Hematopoietic multipotent progenitor cell treated with erythropoietin and hydrocortisone succinate and interleukin-3 and kit ligand, for 17 days (in vitro differentiated cells): Measurements from ENCODE around the gene FAM163B.

ENCODE experiments used
- DNase-seq: peaks from one replicate; pipeline ENCODE4 v3.0.0-alpha.2; 2015; ENCODE audit warnings: low spot score

Gene FAM163B

DNA sequence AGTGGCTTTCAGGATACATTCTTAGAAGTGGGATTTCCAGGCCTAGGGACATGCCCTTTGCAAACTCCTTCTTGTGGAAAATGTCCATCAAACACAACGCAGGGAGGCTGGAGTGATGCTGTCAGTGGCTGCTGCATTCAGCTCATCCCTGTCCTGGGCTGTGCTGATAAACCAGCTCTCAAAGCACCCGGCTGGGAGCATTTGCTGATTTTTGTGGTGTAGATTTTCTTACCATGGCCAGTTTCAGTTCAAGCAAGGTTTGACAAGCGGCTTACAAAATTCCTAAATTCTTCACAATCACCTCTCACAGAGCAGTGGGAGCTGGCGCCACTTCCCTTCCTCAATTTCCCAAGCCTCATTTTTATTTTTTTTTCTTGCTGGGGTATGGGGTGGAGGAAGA is 28.2 kb downstream of the FAM163B start:
- no peak for DNase-seq

DNA sequence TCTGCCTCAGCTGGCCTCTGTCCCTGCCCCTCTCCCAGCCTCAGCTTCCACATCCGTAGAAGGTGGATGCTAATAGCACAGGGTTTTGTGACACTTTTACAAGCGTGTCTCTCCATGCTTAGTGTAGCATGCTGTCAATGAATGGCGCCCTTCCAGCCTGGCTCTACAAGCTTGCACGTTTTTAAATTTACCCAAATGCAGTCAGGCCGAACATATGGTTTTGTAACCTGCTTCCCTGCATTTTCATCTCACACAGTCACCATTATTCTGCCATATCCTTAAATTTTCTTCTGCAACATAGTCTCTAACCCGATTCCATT is 28.8 kb downstream of the FAM163B start:
- DNase-seq: no peak

GRCh38 chr9:133579601-133580418 is 29.4 kb downstream of the FAM163B start:
- DNase-seq: no peak

DNA sequence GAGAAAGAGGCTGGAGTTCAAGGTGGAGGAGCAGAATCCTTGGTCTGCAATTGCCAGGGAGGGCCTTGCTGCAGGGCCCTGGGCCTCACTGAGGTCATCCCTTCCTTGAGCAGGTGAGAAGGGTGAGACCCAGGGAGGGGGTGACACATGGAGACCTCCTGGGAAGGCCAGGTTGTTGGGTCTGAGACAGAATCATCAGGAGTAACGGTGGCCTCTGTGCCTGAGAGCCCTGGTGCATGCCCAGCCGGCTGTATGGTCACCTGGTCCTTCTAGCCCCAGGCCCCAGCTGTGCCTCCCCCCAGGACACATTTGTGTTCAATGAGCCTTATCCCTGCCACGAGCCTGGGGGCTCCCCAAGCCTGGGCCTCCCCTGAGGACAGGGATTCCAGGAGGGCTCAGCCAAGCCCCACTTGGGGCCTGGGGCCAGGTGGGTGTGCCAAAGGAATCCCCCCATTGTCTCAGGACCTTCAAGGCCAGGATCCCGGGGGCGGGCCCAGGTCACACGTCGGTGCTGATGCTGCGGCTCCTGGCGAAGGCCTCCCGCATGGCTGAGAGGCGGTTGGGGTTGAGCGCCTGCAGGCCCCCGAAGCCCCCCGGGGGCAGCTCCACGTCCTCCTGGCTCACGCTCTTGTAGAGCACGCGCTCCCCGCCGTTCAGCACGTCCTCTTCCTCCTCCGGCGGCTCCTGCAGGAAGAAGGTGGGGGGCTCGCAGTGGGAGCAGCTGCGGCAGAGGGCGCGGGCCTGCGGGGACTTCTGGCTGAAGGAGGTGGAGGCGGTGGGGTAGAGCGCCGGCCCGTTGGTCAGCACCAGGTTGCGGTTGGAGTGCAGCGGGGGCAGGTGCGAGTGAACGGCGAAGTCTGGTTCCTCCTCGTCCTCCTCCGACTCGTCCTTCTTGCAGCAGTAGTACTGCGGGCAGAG is 30.4 kb downstream of the FAM163B start:
- DNase-seq: no peak

DNA sequence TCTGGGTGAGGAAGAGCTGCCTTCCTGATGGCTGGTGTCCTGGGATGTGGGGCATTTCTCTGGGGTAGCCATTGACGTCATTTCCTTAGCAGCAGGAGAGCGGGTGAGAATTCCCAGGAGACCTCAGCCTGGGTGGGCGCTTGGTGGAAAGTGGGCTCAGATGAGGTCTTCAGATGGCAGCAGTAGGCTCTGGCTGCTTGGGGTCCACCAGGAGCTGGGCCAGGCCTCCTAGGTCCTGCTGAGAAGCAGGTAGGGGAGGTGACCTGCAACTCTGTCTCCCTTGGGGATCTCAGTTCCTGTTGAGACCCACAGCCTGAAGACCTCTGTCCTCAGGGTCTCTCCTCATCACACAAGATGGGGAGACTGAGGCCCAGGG is 31.5 kb downstream of the FAM163B start:
- DNase-seq: no peak

- DNase-seq: no peak
Observed at GRCh38 chr9:133576875-133577736, 32.1 kb downstream of the FAM163B start.

DNA sequence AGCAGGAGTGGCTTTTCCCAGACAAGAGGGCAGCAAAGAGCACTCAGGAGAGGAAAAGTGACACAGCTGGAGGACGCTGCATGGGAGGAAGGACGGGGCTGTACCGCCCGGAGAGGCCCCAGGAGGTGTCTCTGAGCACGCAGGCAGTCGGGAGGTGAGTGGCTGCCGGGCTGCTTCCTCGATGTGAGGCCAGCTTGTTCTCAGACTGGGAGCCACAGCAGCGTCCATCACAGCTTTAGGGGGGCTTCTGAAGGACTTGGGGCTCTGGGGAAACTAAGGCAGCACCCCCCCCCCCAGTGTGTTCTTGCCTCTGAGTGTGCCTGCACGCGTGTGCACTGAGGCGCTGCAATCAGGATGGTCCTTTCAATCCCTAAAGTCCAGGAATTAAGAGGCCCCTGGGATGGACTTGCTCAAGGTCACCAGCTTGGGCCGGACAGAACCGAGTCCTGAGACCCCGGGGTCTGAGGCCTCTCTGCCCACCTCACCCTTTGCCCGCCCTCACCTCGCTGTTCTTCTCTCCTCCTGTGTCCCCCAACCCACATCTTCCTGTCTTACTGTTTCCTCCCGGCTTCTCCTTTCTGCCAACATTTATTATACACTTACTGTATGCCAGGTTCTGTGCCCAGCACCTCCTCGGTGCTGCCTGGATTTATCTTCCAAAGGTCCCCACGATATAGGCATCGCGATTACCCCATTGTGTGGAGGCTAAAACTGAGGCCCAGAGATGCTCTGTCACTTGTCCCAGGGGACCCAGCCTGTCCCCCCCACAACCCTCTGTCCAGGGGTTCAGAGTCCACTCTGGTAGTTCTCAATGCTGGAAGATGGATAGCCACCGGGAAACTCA is 32.9 kb downstream of the FAM163B start:
- no peak for DNase-seq

DNA sequence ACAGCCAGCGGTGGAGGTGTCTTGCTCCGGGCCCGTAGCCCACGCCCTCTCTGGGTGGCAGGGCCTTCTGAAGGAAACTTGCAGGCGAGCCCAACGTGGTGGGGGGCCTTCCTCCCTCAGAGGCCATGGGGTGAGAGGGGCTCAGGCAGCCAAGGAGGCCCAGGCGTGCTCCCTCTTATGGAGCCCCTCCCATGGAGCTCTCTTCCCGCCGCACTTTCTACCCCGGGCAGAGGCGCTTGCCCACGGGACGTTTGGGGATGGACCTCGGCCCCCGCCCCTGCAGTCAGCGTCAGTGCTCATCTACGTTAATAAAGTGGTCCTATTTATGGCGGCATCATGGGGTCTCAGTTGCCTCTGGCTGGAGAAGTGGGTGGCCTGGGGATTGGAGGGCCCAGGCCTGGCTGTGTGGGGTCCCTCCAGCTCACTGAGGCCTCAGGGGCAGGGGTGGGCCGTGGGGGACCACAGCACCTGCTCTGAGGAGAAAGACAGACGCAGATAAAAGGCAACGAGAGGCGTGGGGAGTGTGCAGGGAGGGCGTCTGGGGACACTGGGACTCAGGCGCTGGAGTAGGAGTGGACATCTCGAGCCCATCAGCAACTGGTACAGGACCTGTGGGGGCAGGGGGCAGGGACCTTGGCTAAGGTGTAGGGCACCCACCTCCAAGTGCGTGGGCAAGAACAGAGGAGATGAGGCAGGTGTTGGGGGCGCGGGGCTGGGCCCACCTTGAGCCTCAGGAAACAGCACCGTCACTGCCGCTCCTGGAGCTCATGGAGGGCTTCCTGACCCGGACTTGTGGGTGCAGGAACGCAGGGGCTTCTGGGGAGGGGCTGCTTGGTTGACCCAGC is 33.8 kb downstream of the FAM163B start:
- no peak for DNase-seq

- DNase-seq: no peak
Observed at GRCh38 chr9:133574771-133575170, 34.4 kb downstream of the FAM163B start.

GRCh38 chr9:133573791-133574515 is 35.2 kb downstream of the FAM163B start:
- DNase-seq: no peak

GRCh38 chr9:133572821-133573361 is 36.3 kb downstream of the FAM163B start:
- no peak for DNase-seq

GRCh38 chr9:133571896-133572595 is 37.1 kb downstream of the FAM163B start:
- DNase-seq: no peak

GRCh38 chr9:133571391-133571890 is 37.7 kb downstream of the FAM163B start:
- DNase-seq: no peak

DNA sequence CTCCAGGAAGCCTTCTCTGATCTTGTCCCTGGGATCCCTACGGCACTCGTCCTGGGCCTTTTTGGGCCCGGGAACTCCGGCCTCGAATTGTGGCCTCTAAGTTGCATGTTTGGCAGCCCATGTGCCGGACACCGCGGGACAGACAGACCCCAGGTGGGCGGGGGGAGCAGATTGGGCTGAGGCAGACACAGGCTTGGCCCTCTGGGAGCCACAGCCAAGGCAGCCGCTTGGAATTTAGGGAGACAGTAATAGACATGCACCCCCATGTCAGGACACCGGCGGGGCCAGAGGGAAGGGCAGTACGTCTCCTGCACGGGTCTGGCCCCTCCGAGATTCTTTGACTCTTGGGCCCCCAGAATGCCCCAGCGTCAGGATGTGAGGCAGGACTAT is 38.5 kb downstream of the FAM163B start:
- no peak for DNase-seq

GRCh38 chr9:133569891-133570690 is 39.1 kb downstream of the FAM163B start:
- DNase-seq: no peak

GRCh38 chr9:133569121-133569785 is 39.9 kb downstream of the FAM163B start:
- DNase-seq: no peak

DNA sequence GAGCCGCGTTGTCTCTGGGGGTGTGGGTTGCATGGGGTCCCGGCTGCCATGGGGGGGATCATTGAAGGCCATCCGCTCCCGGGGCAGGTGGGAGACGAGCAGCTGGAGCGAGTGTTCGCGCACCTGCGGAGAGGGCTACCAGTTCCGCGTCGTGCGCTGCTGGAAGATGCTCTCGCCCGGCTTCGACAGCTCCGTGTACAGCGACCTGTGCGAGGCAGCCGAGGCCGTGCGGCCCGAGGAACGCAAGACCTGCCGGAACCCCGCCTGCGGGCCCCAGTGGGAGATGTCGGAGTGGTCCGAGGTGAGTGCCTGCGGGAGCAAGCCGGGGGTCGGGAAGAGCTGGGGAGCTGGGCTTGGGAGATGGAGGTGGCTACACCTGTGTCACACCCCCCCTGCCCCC is 41.0 kb downstream of the FAM163B start:
- DNase-seq: no peak
